Gastroesophageal sphincter (tissue), 4 donors: ENCODE results near the gene BMP7. TPM values are rescaled to one million over a fixed set of nuclear protein-coding genes. Genes with fewer than 3 reads are reported as not detected.

Experiments used
- ATAC-seq: fragments of 150-250 bp; one replicate; pipeline ENCODE4 v1.9.1; 2016; ENCODE audit warnings: mild to moderate bottlenecking, moderate library complexity
- H3K27ac ChIP-seq, 4 donors: fragments of 200-600 bp; sonication (generic) in 3 of 4; 1 replicate in 3 of 4; 2 replicates in 1 of 4; pipeline ENCODE4 v1.5.1; 2016 to 2019
- H3K27me3 ChIP-seq: fragments of 200-600 bp; sonication (generic); one replicate; pipeline ENCODE4 v1.5.1; 2019
- H3K36me3 ChIP-seq, 2 donors: fragments of 200-600 bp; sonication (generic); one replicate each; pipeline ENCODE4 v1.5.1; 2019; ENCODE audit warnings: control low read depth in 1 of 2
- H3K4me1 ChIP-seq, 3 donors: fragments of 200-600 bp; sonication (generic); 1 replicate in 2 of 3; 2 replicates in 1 of 3; pipeline ENCODE4 v1.5.1; 2016 to 2019; ENCODE audit warnings: control low read depth in 2 of 3
- H3K4me3 ChIP-seq, 2 donors: fragments of 200-600 bp; sonication (generic); one replicate each; pipeline ENCODE4 v1.5.1; 2019; ENCODE audit warnings: mild to moderate bottlenecking in 1 of 2, moderate library complexity in 1 of 2
- H3K9me3 ChIP-seq, 3 donors: fragments of 200-600 bp; sonication (generic); one replicate each; pipeline ENCODE4 v1.5.1; 2017 to 2019; ENCODE audit warnings: control low read depth in 2 of 3
- EP300 ChIP-seq: sonication (generic); formaldehyde crosslinking; IDR thresholded peaks from one replicate; pipeline ENCODE4 v1.6.1; 2017; ENCODE audit warnings: antibody characterized with exemption, mild to moderate bottlenecking
- POLR2A ChIP-seq, 2 donors: fragments of 450-650 bp; IDR thresholded peaks; one replicate each; pipeline ENCODE4 v1.6.1; 2017; ENCODE audit warnings: antibody characterized with exemption in 2 of 2, mild to moderate bottlenecking in 2 of 2, moderate library complexity in 1 of 2
- POLR2AphosphoS5 ChIP-seq: sonication (generic); formaldehyde crosslinking; IDR thresholded peaks from one replicate; pipeline ENCODE4 v1.6.1; 2017; ENCODE audit warnings: antibody characterized with exemption
- WGBS, 2 donors: methylation state at CpG; one replicate each; pipeline ENCODE4 v1.1.5; 2018; ENCODE audit warnings: low coverage in 1 of 2; 5-methylcytosine and 5-hydroxymethylcytosine counted together
- total RNA-seq, 4 donors: library from RNA; depleted of rRNA; stranded (reverse); fragments of >200 nt; gene quantifications; one replicate each; pipeline ENCODE4 v1.1.0, GENCODE V29; 2016
- TF ChIP-seq, protein P1 (sequence below), 4 experiments: fragments of 200-600 bp in 2 of 4; fragments of 450-650 bp in 2 of 4; sonication (generic) in 1 of 4; IDR thresholded peaks; one replicate each; pipeline ENCODE4 v1.5.1; 2017 to 2019; ENCODE audit warnings: antibody characterized with exemption in 4 of 4, mild to moderate bottlenecking in 2 of 4, moderate library complexity in 2 of 4

The BMP7 gene
- total RNA-seq, 4 donors from 2014 or later, result 0.16 to 10.8 (median 5.0) TPM

DNA sequence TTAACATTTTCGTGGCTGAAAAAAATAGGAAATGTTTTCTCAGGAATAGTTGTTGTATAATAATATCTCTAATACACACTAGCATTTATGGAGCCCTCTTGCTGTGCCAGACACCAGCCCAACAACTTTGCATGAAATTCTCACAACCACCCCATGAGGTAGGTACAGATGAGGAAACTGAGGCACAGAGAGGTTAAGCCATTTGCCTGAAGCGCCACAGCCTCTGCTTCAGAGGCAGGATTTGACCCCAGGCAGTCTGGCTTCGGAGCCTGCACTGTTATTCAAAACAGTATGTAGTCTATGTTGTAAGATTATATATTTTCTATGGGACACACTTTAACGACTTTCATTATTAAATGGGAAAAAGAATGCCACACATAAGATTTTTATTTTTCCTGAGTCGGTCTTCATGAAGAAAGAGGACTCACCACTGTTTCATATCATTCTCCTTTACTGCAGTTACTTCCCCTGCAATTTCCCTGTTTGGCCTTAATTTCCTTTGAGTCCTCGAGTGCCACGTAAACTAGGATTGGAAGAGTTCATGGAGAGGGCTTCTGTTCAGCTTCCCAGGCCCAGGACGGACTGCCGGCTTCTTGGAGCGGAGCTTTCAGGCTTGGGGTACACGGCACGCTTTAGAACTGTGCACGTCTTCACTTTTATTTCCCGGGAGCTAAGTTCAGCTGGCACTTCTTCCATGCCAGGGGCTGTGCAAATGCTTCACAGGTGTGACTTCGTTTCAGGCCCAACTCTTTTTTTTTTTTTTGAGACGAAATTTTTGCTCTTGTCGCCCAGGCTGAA is 128.0 kb downstream of the BMP7 start:
- no peak overlapping the region for H3K4me3 ChIP-seq
- no peak overlapping the region for H3K27ac ChIP-seq
- ATAC-seq, result no peak
- TF ChIP-seq, protein P1, sequence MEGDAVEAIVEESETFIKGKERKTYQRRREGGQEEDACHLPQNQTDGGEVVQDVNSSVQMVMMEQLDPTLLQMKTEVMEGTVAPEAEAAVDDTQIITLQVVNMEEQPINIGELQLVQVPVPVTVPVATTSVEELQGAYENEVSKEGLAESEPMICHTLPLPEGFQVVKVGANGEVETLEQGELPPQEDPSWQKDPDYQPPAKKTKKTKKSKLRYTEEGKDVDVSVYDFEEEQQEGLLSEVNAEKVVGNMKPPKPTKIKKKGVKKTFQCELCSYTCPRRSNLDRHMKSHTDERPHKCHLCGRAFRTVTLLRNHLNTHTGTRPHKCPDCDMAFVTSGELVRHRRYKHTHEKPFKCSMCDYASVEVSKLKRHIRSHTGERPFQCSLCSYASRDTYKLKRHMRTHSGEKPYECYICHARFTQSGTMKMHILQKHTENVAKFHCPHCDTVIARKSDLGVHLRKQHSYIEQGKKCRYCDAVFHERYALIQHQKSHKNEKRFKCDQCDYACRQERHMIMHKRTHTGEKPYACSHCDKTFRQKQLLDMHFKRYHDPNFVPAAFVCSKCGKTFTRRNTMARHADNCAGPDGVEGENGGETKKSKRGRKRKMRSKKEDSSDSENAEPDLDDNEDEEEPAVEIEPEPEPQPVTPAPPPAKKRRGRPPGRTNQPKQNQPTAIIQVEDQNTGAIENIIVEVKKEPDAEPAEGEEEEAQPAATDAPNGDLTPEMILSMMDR (IDR thresholded peaks at IDR 0.05), result no peak
- TF ChIP-seq EP300 (no peak), POLR2AphosphoS5 (no peak), POLR2A (IDR thresholded peaks at IDR 0.05) (no peak)
- whole genome bisulfite sequencing, 2 donors, result 63 to 80% methylated on average over 4 to 15 of the region's 17 CpGs
- no peaks in the 10 kb centered on the region for H3K4me1 ChIP-seq
- H3K27me3 ChIP-seq, result peaks cover 37% of the 10 kb centered on the region
- H3K36me3 ChIP-seq, result no peaks in the 10 kb centered on the region
- H3K9me3 ChIP-seq, result no peaks in the 10 kb centered on the region

- TF ChIP-seq POLR2A (IDR thresholded peaks at IDR 0.05) (no peak), POLR2AphosphoS5 (no peak), EP300 (no peak)
- TF ChIP-seq, protein P1 (IDR thresholded peaks at IDR 0.05), result no peak
- no peaks in the 10 kb centered on the region for H3K36me3 ChIP-seq
- no peak overlapping the region for H3K27ac ChIP-seq
- H3K4me1 ChIP-seq, result no peaks in the 10 kb centered on the region
- no peaks in the 10 kb centered on the region for H3K9me3 ChIP-seq
- peaks cover 36% of the 10 kb centered on the region for H3K27me3 ChIP-seq
- ATAC-seq, result no peak
- H3K4me3 ChIP-seq, result no peak overlapping the region
- WGBS, 2 donors, result 100% methylated on average over 1 of the region's 1 CpG; no CpG with 5 or more reads in 1 of the 2 donors
Measured at GRCh38 chr20:57137676-57138075, 128.8 kb downstream of the BMP7 start.

DNA sequence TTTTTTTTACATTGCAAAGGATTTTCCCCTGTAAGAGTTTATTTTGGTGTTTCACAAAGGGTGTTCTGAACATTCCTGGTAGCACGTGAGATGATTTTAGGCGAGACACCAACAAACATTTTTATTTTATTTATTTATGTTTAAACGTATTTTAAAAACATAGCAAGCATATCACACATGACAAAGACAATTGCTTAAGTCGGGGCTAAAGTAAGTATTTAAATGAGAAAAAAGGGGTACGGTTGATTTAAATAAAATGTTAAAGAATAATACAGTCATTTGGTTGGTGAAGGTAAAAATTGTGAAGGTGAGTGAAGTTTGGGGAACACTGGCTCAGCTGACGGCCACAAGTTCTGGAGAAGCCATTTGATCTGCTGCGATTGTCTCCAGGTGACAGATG is 129.7 kb downstream of the BMP7 start:
- Histone ChIP-seq H3K4me3 (no peak overlapping the region), H3K36me3 (no peaks in the 10 kb centered on the region), H3K4me1 (no peaks in the 10 kb centered on the region), H3K9me3 (no peaks in the 10 kb centered on the region), H3K27me3 (peaks cover 39% of the 10 kb centered on the region), H3K27ac (no peak overlapping the region)
- ATAC-seq, result no peak
- TF ChIP-seq EP300, result no peak
- TF ChIP-seq POLR2A (IDR thresholded peaks at IDR 0.05), result no peak
- WGBS, 2 donors, result 74 to 80% methylated on average over 7 of the region's 7 CpGs

DNA sequence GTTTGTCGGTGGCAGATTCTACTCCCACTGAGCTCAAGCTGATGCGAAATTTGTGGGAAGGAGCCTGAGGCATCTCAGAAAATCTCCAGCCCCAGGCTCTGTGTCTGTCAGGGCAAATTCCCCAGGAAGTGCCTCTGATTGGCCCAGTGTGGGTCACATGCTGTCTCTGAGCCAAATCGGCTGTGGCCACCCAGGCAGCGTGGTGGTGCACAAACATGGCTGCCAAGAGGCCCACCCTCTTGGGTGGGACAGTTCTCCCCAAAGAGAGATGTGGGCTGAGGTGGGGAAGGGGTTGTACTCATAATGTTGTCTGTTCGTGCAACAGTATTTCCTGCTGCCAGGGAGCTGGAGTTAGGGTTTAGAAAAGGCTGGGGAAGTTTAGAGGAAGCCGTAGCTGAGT is 130.6 kb downstream of the BMP7 start:
- Histone ChIP-seq H3K36me3 (no peaks in the 10 kb centered on the region), H3K27me3 (peaks cover 39% of the 10 kb centered on the region), H3K4me1 (no peaks in the 10 kb centered on the region), H3K9me3 (no peaks in the 10 kb centered on the region), H3K4me3 (no peak overlapping the region), H3K27ac (no peak overlapping the region)
- TF ChIP-seq EP300 (no peak), POLR2AphosphoS5 (no peak)
- TF ChIP-seq, protein P1 (IDR thresholded peaks at IDR 0.05), result no peak
- no peak for ATAC-seq
- 73 to 80% methylated on average over 2 of the region's 6 CpGs for WGBS, 2 donors

DNA sequence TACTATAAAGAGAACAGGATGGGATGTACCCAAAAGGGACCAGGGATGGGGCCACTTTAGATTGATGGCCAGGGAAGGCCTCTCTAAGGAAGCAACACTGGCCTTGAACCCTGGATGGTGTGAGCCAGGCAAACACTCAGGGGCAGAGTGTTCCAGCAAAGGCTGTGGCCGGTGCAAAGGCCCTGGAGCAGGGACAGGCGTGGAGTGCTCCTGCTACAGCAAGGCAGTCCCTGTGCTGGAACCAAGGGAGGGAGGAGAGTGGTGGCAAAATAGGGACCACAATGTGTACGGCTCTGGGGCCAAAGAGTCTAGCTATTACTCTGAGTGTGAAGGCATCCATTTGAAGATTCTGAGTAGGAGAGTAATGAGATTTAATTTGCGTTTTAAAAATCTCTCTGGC is 131.6 kb downstream of the BMP7 start:
- Histone ChIP-seq H3K27me3 (peaks cover 49% of the 10 kb centered on the region), H3K4me3 (no peak overlapping the region), H3K9me3 (no peaks in the 10 kb centered on the region), H3K36me3 (no peaks in the 10 kb centered on the region), H3K4me1 (no peaks in the 10 kb centered on the region), H3K27ac (no peak overlapping the region)
- ATAC-seq, result no peak
- WGBS, 2 donors, result 70 to 79% methylated on average over 2 to 3 of the region's 4 CpGs
- TF ChIP-seq POLR2A (IDR thresholded peaks at IDR 0.05), result no peak
- TF ChIP-seq POLR2AphosphoS5, result no peak
- no peak for TF ChIP-seq EP300
- TF ChIP-seq, protein P1 (IDR thresholded peaks at IDR 0.05), result no peak
